NCI-H446 (cell line): Measurements from ENCODE around the gene MDN1.

Source experiments
- DNase-seq, 2 experiments: peaks; one replicate each; lab custom pipeline; 2025; lab: John Stamatoyannopoulos, UW

MDN1 gene

DNA sequence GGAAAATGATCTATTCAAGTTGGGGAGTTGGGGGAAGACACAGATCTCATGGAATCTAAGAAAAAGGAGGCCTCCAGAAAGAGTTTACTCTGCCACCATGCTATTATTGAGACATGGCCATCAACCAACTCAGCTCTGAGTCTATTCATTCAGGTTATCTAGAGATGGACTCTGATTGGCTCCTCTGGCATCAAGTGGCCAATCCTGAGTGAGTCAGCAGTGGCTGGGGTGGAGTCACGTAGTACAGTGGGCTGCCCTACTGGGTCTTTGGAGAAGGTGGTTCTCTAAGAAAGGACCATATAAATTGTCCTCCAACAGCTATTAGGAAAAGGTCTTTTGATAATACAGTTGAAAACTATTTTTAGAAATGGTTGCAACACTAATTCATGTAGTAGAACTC, 223.1 kb downstream of the MDN1 start:
- DNase-seq, result peak in 1 of 2 experiments; percentile 10

DNA sequence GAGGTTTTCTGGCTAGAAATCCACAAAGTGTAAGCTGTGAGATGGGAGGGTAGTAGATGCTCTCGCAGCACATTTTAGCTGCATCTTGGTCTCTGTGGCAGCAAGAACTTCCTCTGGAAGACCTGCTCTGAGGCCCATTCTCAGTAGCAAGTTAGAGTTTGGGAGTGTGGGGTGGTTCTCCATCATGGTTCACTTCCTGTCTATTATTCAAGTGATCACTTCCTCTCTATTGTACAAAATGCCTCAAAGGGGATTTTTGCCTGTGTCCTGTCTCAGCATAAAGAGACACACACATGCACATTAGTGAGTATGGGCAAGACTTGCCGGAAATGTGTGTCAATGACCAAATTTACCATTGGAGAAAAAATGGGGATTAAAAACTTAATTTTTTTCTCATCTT, 223.5 kb downstream of the MDN1 start:
- no peak for DNase-seq
